Activated T-cell treated with anti-CD3 and anti-CD28 coated beads, Interleukin-2, amount 50 U/mL, for 1 hour (primary cell): ENCODE data around the gene DLX3.

Source experiments
- DNase-seq: peaks from one replicate; pipeline ENCODE4 v3.0.0-alpha.2; 2020

Gene DLX3

DNA sequence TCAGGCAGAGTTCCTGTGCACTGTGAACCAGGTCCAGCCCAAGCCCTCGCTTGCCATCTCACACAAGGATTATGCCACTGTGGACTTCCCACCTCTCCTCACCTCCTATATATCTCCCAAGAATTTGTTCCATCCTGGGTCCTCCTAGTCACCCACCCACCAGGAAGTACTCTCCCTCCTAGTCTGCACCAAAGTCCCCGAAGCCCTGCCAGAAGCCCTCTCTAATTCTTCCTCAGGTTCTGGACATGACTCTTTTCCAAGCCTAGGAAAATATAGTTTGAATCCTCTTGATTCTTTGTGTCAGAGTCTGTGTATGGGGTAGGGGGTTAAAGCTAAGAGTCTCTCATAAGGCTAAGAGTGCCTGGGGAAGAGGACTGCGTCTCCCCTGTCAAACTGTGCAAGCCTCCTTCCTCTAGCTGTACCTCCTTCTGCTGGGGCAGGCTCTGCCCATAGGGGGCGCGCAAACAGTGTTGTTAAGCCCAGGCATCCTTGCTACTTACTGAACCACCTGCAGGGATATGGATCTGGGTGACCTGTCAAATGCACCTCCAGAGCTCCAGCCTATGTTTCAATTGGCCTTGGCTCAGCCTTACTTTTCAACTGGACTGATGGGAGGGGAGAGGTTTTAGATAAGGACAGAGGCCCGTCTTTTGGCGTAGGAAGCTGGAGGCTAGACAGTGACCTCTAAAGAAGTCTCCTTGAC lies 42.7 kb downstream of the DLX3 start:
- peak; percentile 84 for DNase-seq

DNA sequence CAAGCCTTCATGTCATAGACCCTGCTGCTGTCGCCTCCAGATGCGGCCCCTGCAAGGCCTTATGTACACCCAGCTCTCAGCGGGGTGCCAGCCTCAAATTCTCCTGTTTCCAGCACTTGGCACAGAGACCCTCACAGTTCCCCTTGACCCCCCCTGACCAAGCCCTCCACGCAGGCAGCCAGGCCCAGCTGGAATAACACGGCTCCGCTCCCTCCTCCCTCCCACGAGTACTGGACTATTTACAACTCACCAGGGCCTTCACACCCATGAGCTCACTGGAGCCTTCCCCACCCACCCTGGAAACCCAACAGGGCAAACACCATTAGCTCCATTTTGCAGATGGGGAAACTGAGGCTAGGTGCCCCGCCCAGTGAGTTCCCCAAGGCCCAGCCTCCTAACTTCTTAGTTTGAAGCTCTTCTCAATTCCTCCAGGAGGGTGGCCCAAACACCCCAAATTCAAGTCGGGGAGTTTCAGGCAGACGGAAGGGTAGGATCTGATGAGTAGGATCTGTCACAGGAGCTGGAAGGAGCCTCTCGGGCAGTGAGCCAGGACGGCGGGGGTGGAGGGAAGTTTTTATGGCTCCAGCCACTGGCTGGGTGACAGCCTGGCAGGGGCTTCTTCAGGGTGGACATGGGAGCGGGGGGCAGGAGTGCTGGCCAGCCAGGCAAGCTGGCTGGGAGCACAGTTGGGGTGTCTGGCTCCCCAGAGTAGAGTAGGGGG lies 43.5 kb downstream of the DLX3 start:
- DNase-seq: no peak

DNA sequence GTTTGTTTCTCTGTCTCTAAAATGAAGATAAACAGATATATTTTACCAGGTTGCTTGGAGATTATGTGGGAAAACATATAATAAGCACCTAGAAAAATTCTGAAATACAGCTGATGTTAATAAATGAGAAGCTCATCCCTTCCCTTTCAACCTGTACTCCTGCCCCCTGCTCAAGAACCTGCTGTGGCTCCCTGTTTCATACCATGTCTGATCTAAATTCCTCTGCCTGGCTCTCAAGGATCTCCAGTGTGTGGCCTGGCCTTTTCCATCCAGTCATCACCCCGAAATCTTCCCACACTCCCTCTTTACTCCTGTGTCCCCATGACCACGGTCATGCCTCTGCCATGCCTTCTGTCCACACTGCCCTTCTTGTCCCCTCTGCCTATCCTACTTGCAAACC lies 45.4 kb downstream of the DLX3 start:
- no peak for DNase-seq

DNA sequence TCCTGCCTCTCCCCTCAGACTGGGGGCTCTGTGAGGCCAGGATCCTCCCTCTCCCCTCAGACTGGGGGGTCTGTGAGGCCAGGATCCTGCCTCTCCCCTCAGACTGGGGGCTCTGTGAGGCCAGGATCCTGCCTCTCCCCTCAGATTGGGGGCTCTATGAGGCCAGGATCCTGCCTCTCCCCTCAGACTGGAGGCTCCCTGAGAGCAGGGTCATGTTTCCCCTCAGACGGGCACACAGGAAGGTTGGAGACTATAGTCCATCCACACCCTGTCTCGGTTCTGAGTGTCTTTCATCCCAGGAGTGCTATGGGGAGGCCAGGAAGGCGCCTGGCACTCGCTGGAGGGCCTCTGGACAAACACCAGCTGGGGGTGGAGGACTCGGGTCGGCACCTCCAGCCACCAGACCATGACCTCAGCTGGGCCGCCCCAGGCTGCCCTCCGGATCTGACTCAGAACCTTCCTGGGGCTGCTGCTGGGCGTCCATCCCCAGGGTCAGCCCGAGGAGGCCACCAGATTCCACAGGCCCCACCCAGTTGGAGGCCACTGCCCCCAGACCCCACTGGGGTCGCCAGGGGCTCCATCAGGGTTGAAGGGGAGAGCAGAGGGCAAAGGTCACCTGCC lies 48.0 kb downstream of the DLX3 start:
- DNase-seq: no peak

DNA sequence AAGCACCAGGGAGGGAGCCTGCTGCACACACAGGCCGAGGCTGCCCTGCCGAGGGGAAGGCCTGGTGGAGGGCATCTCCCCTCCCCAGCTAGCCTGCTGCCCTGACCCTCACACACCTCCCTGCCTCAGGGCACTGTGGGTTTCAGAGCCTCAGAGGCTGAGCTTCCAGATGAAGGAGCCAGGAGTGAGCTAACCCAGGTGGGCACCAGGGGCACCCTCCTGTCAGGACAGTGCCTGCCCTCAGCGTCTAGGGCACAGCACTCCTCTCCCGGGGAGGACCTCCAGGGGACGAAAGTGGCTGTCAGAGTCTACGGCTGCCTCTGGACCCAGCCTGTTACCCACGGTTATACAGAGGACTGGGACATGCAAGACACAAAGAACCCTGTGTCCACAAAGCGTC lies 48.8 kb downstream of the DLX3 start:
- no peak for DNase-seq

DNA sequence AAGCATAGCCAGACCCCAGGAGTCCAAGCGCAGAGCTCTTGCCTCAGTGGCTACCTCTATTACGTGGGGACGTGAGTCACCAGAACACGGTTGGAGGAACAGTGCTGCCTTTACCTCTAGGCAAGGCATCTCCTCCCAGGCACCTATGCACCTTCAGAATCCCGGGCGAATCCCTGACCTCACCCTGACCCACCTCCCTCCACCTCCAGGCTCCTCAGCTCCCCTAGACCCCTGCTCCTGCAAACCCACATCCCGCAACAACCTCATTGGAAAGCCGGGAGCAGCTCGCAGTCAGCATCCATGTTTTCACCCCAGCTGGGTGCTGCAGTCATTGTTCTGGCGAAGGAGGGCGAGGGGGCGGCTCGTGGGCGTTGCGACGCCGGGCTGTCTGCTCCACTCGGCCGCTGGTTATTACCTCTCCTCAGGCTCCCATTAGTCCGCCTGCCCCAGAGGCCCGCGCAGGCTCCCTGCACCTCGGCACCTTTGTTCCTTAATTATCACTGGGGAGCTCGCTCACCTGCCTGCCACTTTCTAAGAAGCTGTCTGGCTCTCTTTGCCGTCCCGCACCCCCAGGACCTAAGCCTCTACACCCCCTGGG lies 50.7 kb downstream of the DLX3 start:
- DNase-seq: no peak

DNA sequence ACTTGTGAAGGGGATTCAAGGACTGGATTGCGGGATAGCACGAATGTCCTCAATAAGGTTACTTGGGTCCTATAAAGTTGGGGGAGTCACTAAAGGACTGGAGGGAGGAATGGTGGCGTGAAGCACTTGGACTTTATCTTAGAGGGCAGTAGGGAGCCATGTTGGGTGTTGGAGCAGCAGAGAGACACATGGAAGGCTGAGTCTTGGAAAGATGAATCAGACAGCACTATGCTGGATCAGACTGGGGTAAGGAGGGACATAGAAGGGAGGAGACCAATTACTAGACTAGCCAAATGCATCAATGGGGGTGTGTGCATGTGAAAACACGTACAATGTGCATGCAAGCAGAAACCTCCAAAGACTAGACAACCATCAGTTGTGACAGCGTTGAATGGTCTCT lies 52.1 kb downstream of the DLX3 start:
- DNase-seq: no peak

DNA sequence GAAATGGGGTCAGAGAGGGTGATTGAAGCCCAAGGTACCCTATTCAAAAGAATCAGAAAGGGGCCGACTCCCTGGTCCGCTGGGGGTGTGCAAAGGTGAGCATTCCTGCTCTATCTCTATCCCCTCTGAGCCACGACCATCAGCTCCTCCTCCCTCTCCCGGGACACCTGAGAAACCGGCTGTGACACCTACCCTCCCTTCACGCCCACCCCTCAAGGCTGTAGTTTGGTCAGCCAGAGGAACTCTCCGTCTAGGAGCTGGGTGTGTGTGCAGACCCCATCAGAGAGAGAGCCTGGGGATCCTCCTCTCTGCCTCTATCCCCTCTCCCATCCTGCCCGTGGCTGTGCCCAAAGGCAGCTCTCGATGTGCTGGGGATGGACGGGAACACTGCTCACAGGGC lies 53.6 kb downstream of the DLX3 start:
- DNase-seq: no peak
